AG09319 (cell line): ENCODE measurements around the gene LMBRD1.

Experiments
- DNase-seq: peaks from one replicate; pipeline ENCODE4 v3.0.0-alpha.2; 2010; ENCODE audit warnings: low read depth; ENCODE audit errors: extremely low read depth
- TF ChIP-seq, protein P1 (sequence below): IDR thresholded peaks from 2 replicates; pipeline ENCODE4 v1.5.1; 2011; ENCODE audit warnings: low read depth, mild to moderate bottlenecking, inconsistent platforms, low read length, moderate library complexity

Gene LMBRD1

DNA sequence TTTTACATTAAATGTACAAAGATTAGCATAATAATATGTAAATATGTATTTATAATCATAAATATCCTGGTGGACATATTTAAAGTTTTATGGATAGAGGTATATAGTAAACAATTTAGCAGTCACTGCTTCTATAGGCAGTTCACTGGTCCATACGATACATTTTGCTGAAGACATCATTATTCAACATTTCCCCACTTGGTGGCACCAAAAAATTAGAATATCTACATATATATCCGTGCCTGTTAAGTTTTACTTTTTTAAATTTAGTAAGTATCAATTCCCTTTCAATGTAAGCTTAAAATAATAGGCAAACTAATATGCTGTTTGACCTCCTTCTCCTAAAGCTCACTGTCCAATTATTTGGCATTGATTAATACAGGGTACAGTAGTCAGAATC, 64.2 kb downstream of the LMBRD1 start:
- TF ChIP-seq, protein P1, sequence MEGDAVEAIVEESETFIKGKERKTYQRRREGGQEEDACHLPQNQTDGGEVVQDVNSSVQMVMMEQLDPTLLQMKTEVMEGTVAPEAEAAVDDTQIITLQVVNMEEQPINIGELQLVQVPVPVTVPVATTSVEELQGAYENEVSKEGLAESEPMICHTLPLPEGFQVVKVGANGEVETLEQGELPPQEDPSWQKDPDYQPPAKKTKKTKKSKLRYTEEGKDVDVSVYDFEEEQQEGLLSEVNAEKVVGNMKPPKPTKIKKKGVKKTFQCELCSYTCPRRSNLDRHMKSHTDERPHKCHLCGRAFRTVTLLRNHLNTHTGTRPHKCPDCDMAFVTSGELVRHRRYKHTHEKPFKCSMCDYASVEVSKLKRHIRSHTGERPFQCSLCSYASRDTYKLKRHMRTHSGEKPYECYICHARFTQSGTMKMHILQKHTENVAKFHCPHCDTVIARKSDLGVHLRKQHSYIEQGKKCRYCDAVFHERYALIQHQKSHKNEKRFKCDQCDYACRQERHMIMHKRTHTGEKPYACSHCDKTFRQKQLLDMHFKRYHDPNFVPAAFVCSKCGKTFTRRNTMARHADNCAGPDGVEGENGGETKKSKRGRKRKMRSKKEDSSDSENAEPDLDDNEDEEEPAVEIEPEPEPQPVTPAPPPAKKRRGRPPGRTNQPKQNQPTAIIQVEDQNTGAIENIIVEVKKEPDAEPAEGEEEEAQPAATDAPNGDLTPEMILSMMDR = peak; percentile 14
- no peak for DNase-seq

DNA sequence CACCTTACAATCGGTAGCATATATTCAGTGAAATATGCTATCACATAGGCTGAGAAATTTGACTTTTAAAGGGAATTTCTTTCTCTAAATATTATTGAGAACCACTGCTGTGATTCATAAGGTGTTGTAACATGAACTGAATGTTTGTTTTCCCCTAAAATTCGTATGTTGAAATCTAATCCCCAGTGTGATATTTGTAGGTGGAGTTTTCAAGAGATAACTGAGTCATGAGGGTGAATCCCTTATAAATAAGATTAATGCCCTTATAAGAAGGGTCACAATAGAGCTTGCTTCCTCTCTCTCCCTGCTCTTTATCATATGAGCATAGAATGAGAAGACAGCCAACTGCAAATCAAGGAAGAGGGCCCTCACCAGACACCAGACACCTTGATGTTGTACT, 64.8 kb downstream of the LMBRD1 start:
- DNase-seq = no peak
- TF ChIP-seq, protein P1 = no peak

DNA sequence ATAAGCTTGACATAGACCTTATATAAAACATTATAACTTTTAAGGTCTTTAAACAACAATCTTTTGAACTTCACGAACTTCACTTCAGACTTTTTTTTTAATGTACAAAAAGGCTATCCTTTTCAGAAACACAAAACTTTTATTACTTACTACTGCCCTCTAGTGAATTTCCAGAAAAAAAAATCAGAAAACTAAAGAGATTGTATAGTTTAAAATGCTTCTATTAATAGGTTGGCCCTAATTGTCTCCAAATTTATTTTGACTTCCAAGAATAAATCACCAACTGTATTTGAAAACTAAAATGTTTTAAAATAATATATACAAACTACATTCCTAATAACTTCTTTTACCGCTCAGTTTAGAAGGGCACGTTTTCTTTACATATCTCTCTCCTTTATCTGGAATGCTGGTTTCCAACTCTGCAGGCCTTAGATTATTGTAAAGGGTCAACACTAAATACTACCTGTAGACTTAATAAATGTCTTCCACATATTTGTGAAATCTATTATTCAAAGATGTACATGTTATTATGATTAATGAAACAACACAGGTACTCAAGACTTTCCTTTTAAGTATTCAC, 66.8 kb downstream of the LMBRD1 start:
- no peak for DNase-seq

DNA sequence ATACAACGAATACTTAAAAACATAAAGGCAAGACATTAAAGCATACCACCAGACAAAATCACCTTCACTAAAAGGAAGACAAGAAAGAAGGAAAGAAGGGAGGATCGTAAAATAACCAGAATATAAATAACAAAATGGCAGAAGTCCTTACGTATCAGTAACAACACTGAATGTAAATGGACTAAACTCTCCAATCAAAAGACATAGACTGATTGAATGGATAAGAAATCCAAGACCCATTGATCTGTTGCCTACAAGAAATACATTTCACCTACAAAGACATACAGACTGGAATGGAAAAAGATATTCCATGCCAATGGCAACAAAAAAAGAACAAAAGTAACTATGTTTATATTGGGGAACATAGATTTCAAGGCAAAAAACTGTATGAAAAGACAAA, 74.1 kb downstream of the LMBRD1 start:
- DNase-seq = no peak

More for the DNA sequence above, 66.8 kb downstream of the LMBRD1 start:
- TF ChIP-seq, protein P1 = peak; percentile 21

DNA sequence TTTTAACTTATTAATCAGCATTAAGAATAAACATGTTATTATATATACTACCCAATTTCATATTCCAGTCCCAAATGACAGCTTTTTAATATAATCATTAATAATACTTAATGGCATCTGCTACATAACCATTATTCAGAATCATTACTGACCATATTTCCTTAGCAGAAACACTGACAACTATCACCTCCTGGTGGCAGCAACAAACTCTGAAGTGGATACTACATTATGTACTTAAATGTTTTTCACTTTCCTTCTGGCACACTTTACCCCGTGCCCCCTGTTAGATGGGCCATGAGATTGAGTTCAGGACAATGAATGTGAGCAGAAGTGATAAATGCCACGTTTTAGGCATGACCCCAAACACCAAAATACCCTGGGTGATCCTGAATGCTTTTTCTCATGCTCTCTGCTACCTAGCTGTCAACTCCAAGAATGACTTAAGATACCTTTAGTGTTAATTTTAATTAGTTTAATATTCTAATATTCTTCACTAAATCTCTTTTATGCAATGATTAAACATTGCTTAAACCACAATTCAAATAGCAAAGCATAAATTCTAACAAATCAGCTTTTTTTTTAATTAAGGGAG, 77.1 kb downstream of the LMBRD1 start:
- TF ChIP-seq, protein P1 = peak; percentile 33
- DNase-seq = no peak

More for the DNA sequence above, 74.1 kb downstream of the LMBRD1 start:
- TF ChIP-seq, protein P1 = no peak

DNA sequence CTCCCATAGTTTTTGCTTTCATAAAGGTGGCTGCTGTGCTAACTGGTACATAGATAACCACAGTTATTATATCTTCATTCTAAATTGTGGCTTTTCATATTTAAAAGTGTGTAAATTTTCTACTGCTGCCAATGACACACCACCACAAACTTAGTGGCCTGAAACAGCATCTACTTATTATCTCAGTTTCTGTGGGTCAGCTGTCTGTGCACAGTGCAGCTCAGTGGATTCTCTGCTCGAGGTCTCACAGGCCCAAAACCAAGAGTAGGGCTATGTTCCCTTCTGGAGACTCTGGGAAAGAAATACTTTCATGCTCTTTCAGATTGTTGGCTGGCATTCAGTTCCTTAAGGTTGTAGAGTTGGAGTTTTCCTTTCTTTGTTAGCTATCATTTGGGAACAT, 90.1 kb downstream of the LMBRD1 start:
- TF ChIP-seq, protein P1 = no peak
- no peak for DNase-seq

DNA sequence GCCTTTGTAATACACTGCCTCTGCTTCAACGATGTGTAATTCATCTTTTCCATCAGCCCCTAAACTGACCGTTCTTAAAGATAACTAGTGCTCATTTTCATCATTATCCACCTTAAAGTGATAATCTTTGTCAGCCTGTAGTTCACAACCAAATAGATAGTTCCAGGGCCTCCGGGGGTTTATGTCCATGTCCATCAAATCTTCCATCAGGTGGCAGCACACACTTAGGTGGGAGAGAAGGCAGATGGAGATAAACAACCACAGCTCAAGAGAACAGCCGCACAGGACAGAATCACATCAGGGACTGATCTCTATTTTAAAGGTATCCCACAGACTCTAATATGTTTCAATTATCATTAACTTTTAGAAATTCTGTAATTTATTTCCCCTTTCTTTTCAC, 90.9 kb downstream of the LMBRD1 start:
- TF ChIP-seq, protein P1 = no peak
- no peak for DNase-seq
